ENCODE results near the gene PPP2R2B.
"Not testable (repeated sequence)": the region's sequence is repeated elsewhere in the genome, so short reads cannot be mapped to it uniquely, and the experiment has no call there.

The PPP2R2B gene

DNA sequence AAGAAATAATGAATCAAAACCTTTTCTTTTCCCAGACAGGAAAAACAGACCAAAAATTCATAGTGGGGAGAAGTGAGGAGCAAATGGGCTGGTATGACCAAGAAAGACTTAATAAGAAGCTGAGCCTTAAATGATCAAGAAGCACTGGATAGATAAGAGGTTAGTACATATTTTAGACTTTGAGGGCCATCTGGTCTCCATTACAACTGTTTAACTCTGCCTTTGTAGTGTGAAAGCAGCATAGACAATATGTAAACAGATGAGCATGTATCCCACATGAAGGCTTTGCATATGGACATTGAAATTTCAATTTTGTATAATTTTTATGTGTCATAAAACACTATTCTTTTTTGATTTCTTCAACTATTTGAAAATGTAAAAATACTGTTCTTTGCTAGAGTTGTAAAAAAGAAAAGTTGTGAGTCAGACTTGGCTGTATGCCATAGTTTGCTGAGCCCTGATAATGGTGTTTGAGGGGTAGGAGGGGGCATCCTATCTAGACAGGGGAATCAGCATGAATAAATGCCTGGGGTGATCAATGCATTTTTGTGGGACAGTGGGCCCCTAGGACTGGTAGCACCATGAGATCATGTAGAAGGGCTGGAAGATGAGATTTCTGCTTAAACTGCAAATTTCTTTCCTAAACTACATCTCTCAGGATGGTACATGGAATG is 270.8 kb downstream of the PPP2R2B start:
- DNase-seq (ENCODE audit: low spot score) = no peak

DNA sequence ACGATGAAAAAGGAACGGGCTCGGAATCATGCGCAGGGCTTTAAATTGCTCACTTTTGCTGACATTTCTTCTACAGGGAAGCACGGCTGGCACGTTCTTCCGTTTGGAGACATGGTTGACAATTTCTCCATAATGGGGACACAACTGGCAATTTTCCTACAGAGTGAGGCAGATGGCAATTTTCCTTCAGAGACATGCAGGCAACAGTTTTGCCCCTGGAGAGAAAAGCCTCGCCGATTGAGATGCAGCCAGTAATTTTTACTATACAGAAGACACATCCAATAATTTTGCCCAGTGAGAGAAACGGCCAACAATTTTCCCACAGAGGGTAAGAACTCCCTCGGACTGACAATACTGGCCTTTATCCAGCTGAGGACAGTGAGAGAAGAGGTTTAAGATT is 271.7 kb downstream of the PPP2R2B start:
- DNase-seq (ENCODE audit: low spot score) = peak; percentile 17

DNA sequence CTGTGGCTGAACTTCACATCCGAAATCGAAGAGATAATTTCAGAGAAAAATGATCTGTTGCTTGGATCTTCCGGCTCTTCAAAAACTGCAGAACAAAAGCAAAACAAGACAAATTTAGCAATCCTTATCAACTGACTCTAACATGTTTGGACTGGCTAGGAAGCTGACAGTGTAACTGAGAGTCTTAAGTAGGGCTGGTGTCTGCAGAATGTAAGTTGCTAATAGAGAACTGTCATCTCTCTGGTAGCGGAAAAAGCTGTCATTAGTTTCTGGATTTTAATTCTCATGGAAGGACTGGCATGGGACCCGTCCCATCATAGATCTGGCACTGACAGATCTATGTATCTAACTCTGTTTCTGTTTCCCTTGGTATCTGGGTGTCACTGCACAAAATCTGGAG is 278.2 kb downstream of the PPP2R2B start:
- no peak for DNase-seq (ENCODE audit: low spot score)

DNA sequence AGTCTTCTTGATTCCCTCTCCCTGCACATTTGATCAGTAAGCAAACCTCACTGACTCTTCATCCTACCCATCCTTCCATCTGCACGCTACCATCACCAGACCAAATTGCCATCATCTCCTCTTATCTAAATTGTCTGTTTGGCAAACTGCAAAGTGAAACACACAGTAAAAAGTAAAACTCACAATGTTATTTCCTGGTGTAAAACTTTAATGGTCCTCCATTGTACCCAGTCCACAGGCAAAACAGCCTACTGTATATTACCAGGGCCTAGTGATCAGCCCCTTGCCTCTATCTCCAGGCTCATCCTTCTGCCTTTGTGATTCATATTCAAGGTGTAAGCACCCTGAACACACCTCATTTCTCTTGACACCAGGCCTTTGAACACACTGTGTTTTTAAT is 279.3 kb downstream of the PPP2R2B start:
- DNase-seq (ENCODE audit: low spot score) = no peak

DNA sequence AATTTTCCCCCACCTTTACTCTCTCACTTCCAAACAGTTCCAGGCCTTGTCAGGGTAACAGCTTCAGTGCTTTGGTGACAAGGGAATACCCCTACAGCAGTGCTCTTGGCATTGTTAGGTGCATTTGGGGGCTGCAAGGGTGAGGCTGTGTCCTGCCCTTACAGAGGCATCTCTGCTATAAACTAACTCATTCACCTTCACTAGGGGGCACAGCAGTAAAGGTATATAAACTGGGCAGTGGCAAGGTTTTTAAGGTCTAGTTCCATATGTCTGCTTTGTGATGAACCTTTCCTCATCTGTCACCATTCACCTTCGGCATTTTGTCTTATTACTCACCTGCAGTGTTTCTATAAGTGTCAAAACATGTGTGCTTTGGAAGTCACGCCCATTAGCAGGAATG is 283.5 kb downstream of the PPP2R2B start:
- DNase-seq (ENCODE audit: low spot score) = no peak

DNA sequence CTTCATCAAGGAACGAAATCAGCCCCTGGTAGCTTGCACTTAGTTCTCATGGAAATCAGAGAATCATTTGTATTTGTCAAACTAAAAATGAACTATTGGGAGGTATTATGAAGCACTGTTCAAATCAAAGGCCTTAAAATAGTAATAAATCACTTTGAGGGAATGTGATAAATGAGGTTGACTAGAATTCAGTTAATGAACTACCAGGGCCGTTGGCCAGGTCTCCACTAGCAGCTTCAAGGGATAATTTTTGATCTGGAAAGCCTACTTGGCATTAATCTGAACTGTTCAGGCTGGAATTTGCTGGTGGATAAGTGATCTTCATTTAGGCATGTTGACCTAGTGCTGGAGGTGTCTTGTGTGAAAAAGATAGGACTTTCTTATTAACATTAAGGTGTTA is 286.2 kb downstream of the PPP2R2B start:
- no peak for DNase-seq (ENCODE audit: low spot score)

DNA sequence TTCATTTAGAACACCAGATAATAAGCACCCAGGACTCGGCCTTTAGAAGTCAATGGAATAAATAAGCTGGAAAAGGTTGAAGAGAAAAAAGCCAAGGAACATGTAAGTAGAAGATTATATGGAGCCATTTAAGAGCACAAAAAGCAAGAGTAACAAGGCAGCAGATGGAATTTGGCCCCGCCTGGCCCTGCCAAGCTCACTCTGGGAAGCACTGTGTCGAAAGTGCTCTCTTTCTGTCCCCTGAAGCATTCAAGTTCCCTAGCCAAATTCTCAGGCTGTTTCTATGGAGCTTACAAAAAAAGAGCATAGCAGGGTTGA is 289.6 kb downstream of the PPP2R2B start:
- DNase-seq (ENCODE audit: low spot score) = peak; percentile 75

DNA sequence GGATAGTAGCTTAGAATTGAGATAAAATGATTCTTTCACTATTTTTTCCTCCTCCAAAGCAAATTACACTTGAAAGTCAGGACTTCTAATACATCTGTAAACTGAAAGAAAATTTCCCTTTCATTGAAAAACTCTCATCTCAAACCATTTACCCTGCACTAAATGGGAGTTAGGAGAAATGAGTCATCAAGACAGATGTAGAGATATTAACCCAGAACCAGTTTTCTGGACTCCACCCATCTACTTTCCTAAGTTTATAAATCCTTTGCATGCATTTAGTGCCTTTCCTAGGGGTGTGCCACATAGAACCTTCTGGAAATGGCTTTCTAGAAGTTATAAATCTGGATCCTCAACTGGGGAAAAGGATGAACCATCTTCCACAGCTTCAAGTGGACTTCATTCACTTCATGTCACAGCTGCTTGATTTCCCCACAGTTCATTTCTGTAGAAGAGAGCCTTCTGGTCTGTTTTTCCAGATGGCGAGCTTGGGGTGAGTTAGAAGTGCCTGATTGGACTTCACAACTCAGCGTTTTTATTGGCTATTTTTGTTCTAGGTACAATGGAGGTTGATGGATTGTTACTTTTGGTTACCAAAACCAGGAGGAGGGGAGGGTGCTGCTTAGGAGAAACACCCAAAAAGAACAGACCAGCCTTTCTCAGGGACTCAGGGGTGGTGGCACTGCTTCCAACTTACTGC is 290.1 kb downstream of the PPP2R2B start:
- DNase-seq (ENCODE audit: low spot score) = no peak

DNA sequence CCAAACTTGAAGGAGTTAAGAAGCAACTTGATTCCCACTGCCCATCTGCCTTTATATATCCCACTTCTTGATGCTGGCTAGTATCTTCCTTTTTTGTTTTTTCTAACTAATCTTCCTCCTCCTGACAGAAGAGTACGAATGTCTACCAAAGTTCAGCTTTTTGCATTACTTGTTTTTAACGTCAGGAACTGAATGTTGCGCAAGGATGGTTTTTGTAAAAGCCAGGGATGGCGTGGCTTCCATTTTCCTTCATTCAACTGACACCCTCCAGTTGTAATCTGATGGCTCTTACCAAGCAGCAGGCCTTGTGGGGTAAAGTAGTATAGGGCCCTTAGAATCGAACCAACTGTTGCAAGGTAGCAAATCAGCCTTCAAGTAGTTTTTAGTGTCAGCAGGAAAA is 291.8 kb downstream of the PPP2R2B start:
- no peak for DNase-seq (ENCODE audit: low spot score)

DNA sequence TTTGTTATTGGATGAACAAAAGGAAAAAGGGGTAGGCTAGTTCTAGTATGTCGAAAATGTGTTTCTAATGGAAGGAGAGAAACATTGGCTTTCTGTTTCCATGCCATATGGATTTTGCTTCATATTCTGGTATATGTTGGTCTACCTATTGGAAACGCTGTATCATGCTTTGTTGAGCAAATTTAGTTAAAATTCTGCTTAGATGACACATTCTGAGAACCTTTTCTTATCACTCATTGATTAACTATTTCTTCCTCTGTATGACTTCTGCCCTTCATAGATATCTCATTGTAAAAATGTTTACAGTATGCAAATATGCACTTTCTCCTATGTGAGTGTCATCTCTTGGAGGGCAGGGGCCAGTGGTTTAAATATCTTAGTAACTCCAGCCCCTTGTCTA is 293.8 kb downstream of the PPP2R2B start:
- no peak for DNase-seq (ENCODE audit: low spot score)

DNA sequence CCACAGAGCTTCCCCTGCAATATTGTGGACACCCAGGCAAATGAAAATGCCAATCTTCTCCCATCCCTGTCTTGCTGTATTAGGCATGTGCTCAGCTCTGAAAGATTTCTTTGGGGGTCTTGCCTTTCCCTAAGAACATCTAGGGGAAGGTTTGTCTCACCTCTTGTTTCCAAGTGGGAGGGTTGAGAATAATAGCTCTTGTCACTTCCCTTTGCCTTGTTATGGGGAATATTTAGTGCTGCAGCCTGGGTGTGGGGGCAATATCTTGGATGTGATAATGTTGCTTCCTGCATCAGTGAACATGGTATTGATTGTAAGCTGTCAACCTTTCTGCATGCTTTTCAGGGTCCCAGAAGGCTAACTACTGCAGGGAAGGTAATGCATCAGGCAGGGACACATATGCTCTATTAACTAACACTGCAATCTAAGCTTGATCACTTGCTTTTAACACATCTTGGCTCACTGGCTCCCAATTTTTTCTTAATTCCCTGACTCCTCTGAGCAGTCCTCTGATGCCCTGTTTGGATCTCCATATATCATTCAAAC is 296.4 kb downstream of the PPP2R2B start:
- no peak for DNase-seq (ENCODE audit: low spot score)

DNA sequence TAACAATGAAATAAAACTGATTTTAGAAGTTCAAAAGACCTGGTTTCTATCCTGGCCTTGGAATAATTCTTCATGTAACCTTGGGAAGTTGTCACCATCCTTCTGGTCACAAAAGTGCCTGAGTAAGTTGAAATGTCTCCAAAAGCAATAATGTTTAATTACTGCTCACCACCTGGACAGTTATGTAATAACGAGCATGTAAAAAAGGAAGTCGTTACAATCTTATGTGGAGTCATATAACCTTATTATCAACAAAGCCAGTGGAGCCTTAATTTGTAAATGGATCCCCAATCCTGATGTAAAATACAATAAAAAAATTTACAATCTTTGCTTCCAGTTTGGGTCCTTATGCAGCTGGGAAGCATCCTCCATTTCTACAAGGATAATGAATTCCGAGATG is 298.3 kb downstream of the PPP2R2B start:
- DNase-seq (ENCODE audit: low spot score) = no peak

DNA sequence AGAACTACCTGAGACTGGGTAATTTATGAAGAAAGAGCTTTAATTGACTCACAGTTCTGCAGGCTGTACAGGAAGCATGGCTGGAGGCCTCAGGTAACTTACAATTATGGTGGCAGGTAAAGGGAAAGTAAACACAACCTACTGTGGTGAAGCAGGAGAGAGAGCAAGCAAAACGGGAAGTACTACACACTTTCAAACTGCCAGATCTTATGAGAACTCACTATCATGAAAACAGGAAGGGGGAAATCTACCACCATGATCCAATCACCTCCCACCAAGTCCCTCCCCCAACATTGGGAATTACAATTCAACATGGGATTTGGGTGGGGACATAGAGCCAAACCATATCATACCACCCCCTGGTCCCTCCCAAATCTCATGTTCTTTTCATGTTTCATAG is 303.8 kb downstream of the PPP2R2B start:
- DNase-seq (ENCODE audit: low spot score) = no peak

DNA sequence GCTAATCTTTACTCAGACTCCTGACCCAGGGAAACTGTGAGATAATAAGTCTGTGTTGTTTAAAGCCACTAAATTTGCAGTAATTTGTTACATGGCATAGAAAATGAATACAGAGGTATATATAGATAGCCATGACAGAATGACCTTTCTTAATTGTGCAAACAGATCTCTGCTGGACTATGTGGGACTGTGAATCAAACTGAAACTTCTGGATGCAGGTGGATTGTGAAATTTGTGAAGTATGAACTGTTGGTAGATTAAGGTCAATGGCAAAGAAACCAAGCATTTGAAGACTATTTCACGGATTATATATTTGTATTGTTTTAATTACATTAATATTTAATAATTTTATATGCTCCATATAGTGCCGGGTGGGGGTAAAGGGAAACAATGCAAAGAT is 310.4 kb downstream of the PPP2R2B start:
- DNase-seq (ENCODE audit: low spot score) = no peak

DNA sequence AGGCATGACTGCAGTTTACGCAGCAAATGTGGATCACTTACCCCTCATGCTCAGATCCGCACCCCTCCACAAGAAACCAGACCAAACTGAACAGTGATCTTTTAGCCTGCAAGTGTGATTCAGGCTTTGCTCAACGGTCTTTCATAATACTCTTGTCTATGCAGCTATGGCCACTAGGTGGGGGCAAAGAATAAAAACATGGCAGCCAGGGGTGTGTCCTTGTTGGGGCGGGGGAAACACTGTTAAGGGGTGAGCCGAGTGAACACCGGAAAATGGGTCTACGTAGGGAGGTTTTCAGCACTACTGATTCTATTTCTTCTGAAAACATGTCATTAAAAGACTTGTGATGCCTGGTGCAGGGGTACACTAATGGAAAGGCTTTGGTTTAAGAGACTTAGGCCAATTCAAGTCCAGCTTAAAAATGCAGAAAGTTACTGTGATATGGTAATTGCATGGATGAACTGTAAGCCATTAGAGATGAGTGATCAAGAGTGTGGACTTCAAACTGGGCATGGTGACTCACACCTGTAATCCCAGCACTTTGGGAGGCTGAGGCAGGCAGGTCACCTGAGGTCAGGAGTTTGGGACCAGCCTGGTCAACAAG is 312.7 kb downstream of the PPP2R2B start:
- peak; percentile 82 for DNase-seq (ENCODE audit: low spot score)

DNA sequence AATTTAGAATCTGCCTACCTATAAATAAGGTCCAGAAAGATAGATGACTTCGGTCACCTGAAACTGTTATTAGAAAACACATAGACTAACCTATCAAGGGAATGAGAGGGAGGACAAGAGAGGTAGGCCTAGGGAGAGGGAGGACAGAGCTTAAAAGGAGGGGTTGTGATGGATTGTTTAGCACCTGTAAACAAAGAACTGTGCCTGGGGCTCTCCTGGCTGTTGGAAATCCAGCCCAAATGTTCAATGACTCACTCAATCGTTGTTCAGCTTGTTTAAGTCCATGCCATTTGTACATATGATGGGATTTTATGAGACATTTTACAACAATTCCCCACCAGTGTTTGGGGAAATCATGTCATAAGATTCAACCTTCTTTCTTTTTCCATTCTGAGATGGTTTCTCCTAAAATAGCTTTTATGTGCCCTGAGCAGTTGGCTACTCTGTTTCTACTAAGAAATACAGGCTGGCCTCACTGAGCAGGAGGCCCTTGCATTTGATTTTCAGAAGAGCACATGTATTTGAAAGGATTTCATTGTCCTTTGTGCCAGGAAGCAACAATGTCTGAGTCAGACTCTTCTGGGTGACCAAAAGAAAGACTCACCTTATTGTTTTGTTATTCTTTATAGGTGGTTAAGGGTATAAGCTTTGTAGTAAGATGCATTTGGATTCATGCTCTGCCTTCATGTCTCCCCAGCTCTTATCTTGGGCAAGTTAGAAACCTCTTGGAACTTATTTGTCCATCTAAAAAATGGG is 314.4 kb downstream of the PPP2R2B start:
- DNase-seq (ENCODE audit: low spot score) = no peak

DNA sequence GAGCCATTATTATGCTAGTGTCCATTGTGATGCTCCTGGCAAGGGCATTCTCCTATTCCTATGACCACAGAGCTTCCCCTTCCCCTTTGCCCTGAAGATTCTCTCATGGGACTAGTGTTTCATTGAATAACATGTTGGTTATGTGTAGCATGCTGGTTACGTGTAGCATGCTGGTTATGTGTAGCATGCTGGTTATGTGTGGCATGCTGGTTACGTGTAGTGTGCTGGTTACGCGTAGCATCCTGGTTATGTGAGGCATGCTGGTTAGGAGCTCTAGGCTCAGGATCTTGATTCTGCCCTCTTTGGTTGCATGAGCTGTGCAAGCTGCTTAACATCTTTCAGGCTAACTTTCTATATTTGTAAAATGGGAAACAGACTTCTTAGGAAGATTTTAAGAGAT is 316.1 kb downstream of the PPP2R2B start:
- DNase-seq (ENCODE audit: low spot score) = no peak

DNA sequence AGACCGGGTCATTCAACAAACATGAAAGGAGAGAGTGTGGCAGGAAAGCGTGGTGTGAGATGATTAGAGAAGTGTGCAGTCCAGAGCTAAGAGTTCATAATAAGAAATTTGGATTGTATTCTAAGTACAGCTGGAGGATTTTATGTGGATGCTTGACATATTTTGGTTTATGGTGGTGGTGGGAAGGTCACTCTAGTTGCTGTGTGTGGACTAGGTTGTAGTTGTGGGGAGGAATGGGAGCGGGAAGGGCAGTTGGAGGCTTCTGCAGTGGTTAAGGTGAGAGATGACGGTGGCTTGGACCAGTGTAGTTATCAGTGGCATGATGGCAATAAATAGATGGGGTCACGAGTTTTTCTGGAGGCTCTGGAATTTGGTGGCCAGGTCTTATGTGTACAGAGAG is 316.8 kb downstream of the PPP2R2B start:
- DNase-seq (ENCODE audit: low spot score) = no peak

DNA sequence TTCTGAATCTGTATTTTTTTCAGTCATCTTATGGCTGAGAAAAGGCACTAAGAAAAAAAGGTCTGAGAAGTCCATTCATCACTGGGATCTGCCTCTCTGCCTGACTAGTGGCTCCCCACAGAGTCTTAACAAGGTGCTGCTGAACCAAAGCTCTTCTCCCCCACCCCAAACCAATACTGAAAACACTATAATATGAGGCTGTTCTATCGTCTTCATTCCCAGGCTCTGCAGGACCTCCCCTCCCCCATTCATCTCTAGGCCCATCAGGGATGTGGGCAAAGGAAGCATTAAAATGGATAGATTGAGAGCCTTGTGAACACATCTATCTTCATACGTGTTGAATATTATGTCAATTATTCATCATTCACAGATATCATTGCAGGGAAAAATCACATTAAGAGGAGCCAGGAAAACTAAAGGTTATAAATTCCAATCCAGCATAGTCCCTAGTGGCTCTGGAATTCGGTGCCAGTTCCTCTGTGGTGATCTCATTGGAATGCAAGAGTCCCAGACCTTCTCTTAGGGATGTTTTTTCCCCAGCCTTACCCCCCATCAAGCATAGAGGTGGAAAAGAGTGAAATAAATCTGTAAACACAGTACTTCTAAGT is 318.2 kb downstream of the PPP2R2B start:
- DNase-seq (ENCODE audit: low spot score) = no peak

DNA sequence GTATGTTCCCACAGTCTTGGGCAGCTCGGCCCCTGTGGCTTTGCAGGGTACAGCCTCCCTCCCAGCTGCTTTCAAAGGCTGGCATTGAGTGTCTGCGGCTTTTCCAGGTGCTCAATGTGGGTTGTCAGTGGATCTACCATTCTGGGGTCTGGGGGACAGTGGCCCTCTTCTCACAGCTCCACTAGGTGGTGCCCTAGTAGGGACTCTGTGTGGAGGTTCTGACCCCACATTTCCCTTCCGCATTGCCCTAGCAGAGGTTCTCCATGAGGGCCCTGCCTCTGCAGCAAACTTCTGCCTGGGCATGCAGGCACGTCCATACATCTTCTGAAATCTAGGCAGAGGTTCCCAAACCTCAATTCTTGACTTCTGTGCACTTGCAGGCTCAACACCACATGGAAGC is 321.7 kb downstream of the PPP2R2B start:
- not testable (repeated sequence) for DNase-seq (ENCODE audit: low spot score)

DNA sequence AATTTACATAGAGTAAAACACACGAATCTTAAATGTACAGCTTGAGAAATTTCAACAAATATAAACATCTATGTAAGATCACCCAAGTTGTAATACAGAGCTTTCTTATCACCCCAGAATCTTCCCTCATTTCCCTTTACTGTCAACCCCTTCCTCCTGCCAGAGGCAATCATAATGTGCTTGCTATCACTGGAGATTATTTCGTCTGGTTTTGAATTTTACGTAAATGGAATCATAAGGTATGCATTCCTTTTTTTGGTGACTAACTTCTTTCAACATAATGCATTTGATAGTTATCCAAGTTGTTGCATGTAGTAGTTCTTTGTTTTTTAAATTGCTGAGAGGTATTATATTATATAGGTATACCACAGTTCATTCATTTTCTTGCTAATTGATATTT is 325.1 kb downstream of the PPP2R2B start:
- no peak for DNase-seq (ENCODE audit: low spot score)

DNA sequence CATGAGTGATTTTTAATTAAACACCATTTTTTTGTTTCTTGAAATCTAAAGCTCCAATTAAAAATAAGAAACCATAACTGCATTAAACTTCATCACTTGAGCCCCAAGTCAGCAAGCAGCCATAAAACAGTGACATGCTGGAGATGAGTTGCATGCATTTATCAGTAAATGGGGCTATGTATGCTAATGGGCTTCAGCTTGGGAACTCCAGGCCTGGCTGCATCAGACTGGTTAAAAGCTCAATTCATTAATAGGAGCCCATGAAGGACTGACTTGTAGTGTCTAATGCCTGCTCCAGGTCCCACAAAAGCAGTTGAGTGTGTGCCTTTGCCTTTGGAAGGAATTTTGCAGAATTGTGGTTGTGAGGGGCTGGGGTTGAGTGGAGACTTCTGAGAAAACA is 328.9 kb downstream of the PPP2R2B start:
- DNase-seq (ENCODE audit: low spot score) = no peak
